Stimulated activated naive CD4-positive, alpha-beta T cell treated with Interleukin-2 at 50 U/mL for 16 hours (primary cell): ENCODE data around the gene S100A3.

Source experiments
- DNase-seq: peaks from one replicate; lab custom pipeline; 2025; lab: John Stamatoyannopoulos, UW

S100A3 gene

GRCh38 chr1:153547560-153548551, 1.2 kb downstream of the S100A3 start:
- no peak for DNase-seq

GRCh38 chr1:153546796-153547559, 2.1 kb downstream of the S100A3 start:
- no peak for DNase-seq

DNA sequence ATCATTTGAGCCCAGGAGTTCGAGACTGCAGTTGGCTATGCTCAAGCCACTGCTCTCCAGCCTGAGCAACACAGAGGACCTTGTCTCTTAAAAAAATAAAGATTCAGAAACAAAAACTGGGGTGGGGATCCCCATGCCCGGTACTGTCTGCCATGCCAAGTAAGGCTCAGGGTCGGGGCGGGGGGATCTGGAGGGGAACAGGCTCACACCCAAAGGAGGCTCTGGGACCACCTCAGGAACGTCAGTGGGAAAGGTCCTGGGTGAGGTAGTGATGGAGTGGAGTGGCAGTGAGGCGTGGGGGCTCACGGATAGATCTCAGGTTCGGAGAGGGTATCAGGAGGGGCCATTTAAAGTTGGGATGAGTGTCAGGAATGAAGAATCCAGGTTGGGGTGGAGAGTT, 2.7 kb downstream of the S100A3 start:
- no peak for DNase-seq

GRCh38 chr1:153545067-153546055, 3.7 kb downstream of the S100A3 start, which contains the start of gene S100A4:
Gene S100A4 (minus strand): TSS chr1:153545806. CDS start chr1:153544794, 1,012 bp downstream.
- DNase-seq: peak; percentile 93

DNA sequence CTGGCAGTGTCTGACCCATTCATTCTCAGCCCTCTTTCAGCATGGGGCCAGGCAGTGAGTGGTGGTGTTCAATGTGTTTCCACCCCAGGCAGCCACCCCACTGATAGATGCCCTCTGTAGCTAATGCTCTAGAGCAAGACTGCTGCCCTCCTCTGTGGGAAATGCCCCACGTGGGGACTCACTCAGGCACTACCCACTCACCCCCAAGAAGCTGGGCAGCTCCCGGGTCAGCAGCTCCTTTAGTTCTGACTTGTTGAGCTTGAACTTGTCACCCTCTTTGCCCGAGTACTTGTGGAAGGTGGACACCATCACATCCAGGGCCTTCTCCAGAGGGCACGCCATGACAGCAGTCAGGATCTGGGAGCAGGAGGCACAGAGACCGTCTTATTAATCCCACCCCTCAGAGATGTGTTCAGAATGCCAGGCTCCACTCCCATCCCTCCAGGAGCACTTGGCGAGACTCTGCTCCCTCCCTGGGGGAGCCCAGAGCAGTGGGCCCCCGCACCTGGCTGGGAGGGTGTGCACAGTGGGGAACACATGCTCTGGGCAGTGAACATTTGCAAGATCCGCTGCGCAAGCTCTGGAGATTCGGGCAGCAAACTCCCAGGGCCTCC, 4.5 kb downstream of the S100A3 start:
- no peak for DNase-seq

DNA sequence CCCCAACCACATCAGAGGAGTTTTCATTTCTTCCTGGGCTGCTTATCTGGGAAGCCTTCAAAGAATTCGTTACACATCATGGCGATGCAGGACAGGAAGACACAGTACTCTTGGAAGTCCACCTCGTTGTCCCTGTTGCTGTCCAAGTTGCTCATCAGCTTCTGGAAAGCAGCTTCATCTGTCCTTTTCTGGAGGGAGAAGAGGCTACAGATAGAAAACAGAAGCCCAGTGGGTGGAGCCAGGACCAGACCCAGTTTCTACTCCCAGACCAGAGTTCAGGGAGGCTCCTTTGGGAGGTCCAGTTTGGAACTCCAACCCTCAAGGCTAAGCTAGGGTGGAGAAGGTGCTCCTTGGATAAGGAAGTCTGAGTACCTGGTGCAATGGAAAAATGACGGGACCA, 5.3 kb downstream of the S100A3 start:
- DNase-seq: no peak

GRCh38 chr1:153542956-153543711, 5.9 kb downstream of the S100A3 start:
- no peak for DNase-seq

DNA sequence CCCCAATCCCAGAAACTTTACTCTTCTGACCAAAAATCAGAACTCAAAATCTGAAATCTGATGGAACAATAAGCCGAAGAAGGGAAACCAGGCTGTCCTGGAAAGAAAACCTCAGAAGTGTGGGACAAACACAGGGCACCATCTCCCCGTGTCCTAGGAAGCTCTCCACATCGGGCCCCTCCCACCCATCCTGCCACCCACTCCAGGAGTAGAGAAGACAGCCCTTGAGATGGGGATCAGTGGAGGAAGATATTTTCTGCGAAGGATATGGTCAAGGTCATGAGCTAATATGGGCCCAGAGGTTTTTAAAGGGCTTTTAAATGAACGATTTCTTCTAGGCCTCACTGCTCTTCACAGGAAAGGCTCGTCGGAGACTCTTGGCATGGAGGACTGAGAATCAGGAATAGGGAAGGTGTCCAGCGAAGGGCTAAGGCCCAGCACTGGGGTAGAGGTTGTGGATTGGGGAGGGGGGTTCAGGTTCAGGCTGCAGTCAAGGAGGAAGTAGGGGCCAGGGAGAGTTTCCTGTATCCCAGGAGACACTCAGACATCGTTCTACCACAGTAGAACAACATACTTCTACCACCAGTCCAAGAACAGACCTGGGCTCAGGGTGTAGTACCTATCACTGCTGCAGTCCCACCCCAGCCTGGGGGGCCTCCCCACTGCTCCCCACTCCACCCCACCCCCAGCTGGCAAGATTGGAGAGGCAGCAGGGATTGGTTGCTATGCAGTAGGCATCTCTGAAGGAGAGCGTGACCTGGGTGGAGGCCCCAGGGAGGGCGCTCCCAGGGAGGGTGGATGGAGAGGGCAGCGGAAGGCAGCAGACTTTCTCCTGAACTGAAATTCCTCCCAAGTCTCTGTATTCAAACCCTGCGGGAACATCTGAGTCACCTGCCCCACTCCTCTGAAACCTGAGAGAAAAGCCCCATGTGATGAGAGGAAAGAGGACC, 7.1 kb downstream of the S100A3 start:
- DNase-seq: no peak

DNA sequence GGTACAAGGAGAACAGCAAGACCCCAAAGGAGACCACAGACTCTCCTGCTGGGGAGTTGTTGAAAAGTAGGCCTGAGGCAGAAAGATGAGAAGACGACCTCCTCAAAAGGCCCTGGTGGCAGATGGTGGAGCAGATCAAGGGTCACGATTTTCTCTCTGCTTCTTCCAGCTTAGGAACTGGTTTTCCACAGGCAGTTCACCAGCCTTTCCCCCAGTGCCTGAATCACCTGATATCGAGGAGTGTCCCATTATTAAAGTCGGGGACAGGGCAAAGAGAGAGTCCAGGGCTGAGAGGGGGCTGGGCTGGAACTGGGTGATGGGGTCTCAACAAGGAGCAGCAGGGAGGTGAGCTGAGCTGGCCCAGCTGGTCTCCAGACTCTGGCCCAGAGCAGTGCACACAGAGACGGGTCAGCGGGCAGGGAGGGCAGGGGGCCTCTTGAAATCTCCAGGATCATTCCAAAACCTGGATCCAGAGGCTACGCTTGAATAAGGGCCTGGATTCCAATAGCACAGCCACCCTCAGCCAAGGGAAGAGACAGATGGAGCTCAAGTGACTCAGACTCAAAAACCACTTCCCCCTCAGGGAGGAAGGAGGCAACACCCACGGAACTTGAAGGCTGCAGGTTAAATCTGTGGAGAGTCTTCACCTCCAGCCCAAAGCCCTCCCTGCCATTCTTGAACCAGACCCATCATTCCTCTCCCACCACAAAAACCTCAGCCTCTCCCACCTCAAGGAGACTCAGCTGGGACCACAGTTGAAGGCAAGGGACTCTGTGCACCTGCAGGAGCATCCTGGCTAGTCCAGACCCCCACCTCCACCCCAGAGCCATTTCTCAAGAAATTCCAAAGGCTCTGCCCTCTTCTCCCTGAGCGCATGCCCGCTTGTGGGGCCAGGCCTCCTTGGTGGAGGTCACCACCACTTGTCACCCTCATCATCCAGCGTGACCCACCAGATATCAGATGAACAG, 8.4 kb downstream of the S100A3 start, which contains the start of gene S100A5:
Gene S100A5, minus strand, starts transcription at position 541 of the 968 bp plus-strand sequence. CDS start 743 bp downstream, outside the sequence.
- DNase-seq: peak; percentile 52

DNA sequence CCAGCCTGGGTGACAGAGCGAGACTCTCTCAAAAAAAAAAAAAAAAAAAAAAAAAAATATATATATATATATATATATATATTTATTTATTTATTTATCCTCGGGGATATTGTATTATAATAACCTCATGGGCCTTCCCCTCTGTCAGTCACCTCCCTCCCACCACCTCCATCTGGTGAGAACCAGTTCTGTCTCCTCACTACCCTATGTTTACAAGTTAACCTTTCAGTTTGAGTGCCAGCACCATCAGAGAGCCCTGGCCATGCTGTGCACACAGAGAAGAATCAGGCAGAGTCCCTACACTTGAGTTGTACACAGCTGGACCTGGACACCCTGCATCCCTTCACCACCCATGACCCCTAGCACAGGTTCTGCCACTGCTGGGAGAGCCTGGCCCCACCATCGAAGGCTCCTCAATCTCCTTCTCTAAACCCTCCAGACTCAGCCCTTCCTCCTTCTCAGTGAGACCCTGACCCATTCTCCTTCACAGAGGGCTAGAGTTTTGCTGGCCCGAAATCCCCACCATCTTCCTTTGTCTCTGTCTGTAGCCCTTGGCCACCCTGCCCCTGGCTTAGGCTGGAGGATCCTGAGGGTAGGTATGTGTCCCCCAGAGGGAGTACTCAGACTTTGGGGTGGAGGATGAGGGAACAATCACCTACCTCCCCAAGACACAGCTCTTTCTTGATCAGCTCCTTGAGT, 9.5 kb downstream of the S100A3 start:
- no peak for DNase-seq

DNA sequence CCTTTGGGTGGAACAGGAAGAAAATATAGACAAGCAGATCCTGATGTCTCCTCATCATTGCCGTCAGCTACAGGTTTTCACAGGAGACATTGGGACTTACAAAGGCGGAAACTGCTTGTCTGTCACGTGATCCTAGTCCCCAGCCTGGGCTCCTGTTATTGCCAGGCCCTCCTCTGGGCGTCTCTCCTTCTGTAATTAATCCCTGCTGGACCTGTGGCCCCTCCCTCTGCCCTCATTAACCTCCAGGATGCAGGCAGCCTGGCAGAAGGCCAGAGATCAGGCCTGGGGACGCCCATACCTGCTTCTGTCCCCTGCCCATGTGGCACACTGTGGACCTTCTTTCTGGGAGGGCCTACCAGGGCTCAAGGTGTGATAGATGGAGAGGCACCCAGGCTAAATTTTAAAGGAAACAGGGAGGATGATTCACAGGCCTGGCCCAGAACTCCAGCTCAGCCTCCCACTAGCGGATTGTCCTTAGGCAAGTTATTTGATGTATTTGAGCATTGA, 10.7 kb downstream of the S100A3 start:
- DNase-seq: no peak

DNA sequence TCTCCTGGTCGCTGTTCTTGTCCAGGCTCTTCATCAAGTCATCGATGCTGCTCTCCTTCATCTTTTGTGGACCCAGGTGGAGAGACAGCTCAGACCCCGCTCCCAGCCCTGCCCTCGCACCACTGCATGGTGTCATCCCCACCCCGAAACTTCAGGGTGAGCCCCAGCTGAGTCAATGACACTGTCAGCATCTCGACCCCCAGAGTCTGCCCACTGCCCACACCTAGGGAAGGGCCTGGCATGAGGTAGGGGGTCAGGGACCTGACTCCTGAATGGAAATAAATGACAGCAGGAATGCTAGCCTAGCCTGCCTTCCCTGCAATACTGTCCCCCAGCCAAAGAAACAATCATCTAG, 11.7 kb downstream of the S100A3 start:
- no peak for DNase-seq

GRCh38 chr1:153536671-153537375, 12.2 kb downstream of the S100A3 start:
- DNase-seq: no peak

- peak; percentile 81 for DNase-seq
Observed at GRCh38 chr1:153536012-153536670, 12.9 kb downstream of the S100A3 start.

- peak; percentile 30 for DNase-seq
Observed at GRCh38 chr1:153535242-153536011, 13.6 kb downstream of the S100A3 start, which contains the start of gene S100A6. Gene S100A6 (minus strand): TSS chr1:153535991. CDS start chr1:153535339, 652 bp downstream.
